ENCODE data around the gene ERBB4. TPM values are rescaled to one million over a fixed set of nuclear protein-coding genes. Genes with fewer than 3 reads are reported as not detected.

ERBB4 gene
- total RNA-seq, 1 experiment from 2014 or later: 0.15 TPM

DNA sequence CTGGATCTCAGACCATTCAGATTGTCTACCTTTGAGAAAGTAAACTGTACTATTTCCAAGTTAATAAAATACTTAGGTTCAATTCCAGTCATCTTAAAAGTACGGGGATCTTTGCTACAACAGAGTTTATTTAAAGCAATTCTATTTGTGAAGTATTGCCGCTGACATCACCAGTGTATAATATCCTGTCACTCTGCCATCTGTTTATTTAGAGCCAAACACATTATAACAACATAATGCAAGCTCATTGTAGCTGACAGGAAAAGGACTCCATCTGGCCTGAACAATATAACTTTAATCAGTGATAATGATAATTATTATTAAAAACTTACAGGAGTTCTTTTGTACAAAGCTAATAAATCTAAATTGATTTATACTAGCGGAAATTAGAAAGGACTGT, 786.8 kb downstream of the ERBB4 start:
- Histone ChIP-seq H3K4me1 (ENCODE audit: control insufficient read depth, insufficient read depth, low read length) (no peaks in the 10 kb centered on the region), H3K9me3 (ENCODE audit: control insufficient read depth, insufficient read depth, low read depth, low read length) (no peaks in the 10 kb centered on the region), H3K27me3 (ENCODE audit: control insufficient read depth, insufficient read depth, low read length) (no peaks in the 10 kb centered on the region), H3K27ac (ENCODE audit: low read length) (no peak overlapping the region), H3K36me3 (ENCODE audit: control insufficient read depth, insufficient read depth, low read length) (no peaks in the 10 kb centered on the region; the same call in 1 of the 2 replicates), H3K4me3 (ENCODE audit: low read depth in 2 of 2, low read length in 2 of 2) (no peak overlapping the region)
- intact Hi-C loops (cut with micrococcal nuclease; ENCODE audit: unreplicated experiment): no loop called here
- ATAC-seq: no peak
- no TSS peak for BruUV-seq (replicated peaks)
- no peak for TF ChIP-seq SIN3A (IDR thresholded peaks at IDR 0.05; ENCODE audit: borderline replicate concordance, insufficient read depth, low read depth, low read length)
- TF ChIP-seq TCF7L2 (IDR thresholded peaks at IDR 0.05; ENCODE audit: low read depth, low read length): no peak
- no peak for TF ChIP-seq POLR2AphosphoS5 (IDR thresholded peaks at IDR 0.05; ENCODE audit: low read depth, low read length)
- TF ChIP-seq, protein P1, sequence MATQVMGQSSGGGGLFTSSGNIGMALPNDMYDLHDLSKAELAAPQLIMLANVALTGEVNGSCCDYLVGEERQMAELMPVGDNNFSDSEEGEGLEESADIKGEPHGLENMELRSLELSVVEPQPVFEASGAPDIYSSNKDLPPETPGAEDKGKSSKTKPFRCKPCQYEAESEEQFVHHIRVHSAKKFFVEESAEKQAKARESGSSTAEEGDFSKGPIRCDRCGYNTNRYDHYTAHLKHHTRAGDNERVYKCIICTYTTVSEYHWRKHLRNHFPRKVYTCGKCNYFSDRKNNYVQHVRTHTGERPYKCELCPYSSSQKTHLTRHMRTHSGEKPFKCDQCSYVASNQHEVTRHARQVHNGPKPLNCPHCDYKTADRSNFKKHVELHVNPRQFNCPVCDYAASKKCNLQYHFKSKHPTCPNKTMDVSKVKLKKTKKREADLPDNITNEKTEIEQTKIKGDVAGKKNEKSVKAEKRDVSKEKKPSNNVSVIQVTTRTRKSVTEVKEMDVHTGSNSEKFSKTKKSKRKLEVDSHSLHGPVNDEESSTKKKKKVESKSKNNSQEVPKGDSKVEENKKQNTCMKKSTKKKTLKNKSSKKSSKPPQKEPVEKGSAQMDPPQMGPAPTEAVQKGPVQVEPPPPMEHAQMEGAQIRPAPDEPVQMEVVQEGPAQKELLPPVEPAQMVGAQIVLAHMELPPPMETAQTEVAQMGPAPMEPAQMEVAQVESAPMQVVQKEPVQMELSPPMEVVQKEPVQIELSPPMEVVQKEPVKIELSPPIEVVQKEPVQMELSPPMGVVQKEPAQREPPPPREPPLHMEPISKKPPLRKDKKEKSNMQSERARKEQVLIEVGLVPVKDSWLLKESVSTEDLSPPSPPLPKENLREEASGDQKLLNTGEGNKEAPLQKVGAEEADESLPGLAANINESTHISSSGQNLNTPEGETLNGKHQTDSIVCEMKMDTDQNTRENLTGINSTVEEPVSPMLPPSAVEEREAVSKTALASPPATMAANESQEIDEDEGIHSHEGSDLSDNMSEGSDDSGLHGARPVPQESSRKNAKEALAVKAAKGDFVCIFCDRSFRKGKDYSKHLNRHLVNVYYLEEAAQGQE (IDR thresholded peaks at IDR 0.05; ENCODE audit: insufficient read depth in 1 of 2, low read depth in 2 of 2, low read length in 1 of 2): no peak
- in situ Hi-C loops (cut with HindIII; ENCODE audit: low pct_unique_long_range_greater_than_20kb, low sequenced_read_pairs): no loop called here
- no peak for DNase-seq (ENCODE audit: low read depth, low spot score)
- POLR2A ChIA-PET: no interaction called here
- CTCF ChIA-PET: no interaction called here

DNA sequence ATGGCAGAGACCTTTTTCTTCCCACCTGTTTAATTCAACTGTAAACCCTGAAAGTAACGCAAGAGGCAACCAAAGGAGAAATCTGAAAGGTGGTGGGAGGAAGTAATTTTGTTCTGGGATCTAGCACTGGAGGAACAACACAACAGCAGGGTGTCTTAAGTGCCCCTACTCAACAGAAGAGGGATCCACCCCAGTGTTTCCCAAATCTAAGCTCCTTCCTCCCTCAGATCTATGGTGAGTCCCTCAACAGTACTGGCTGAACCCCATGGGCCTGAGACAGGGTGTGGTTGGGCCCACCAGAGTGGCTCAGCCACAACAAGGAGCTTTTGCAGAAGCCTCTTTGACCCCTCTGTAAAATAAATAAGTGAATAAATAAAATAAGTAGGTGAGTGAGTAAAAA, 790.3 kb downstream of the ERBB4 start:
- in situ Hi-C loops (cut with HindIII; ENCODE audit: low pct_unique_long_range_greater_than_20kb, low sequenced_read_pairs) (no loop called here), intact Hi-C loops (cut with micrococcal nuclease; ENCODE audit: unreplicated experiment) (loop anchor here (5.0 kb wide), 2 partner anchors 799 to 819 kb away; no protein-coding TSS in a partner anchor)
- H3K4me1 ChIP-seq (ENCODE audit: control insufficient read depth, insufficient read depth, low read length): no peaks in the 10 kb centered on the region
- BruUV-seq (replicated peaks): no TSS peak
- H3K27ac ChIP-seq (ENCODE audit: low read length): no peak overlapping the region
- ATAC-seq (no peak), DNase-seq (ENCODE audit: low read depth, low spot score) (no peak)
- H3K9me3 ChIP-seq (ENCODE audit: control insufficient read depth, insufficient read depth, low read depth, low read length): no peaks in the 10 kb centered on the region
- CTCF ChIA-PET: no interaction called here
- POLR2A ChIA-PET: no interaction called here
- H3K4me3 ChIP-seq (ENCODE audit: low read depth in 2 of 2, low read length in 2 of 2): no peak overlapping the region
- TF ChIP-seq, protein P1 (IDR thresholded peaks at IDR 0.05; ENCODE audit: insufficient read depth in 1 of 2, low read depth in 2 of 2, low read length in 1 of 2): no peak
- no peak for TF ChIP-seq POLR2AphosphoS5 (IDR thresholded peaks at IDR 0.05; ENCODE audit: low read depth, low read length)
- TF ChIP-seq TCF7L2 (IDR thresholded peaks at IDR 0.05; ENCODE audit: low read depth, low read length): no peak
- TF ChIP-seq, protein P2, sequence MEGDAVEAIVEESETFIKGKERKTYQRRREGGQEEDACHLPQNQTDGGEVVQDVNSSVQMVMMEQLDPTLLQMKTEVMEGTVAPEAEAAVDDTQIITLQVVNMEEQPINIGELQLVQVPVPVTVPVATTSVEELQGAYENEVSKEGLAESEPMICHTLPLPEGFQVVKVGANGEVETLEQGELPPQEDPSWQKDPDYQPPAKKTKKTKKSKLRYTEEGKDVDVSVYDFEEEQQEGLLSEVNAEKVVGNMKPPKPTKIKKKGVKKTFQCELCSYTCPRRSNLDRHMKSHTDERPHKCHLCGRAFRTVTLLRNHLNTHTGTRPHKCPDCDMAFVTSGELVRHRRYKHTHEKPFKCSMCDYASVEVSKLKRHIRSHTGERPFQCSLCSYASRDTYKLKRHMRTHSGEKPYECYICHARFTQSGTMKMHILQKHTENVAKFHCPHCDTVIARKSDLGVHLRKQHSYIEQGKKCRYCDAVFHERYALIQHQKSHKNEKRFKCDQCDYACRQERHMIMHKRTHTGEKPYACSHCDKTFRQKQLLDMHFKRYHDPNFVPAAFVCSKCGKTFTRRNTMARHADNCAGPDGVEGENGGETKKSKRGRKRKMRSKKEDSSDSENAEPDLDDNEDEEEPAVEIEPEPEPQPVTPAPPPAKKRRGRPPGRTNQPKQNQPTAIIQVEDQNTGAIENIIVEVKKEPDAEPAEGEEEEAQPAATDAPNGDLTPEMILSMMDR (IDR thresholded peaks at IDR 0.05): no peak
- no peak for TF ChIP-seq SIN3A (IDR thresholded peaks at IDR 0.05; ENCODE audit: borderline replicate concordance, insufficient read depth, low read depth, low read length)
- no peaks in the 10 kb centered on the region for H3K27me3 ChIP-seq (ENCODE audit: control insufficient read depth, insufficient read depth, low read length)
- H3K36me3 ChIP-seq (ENCODE audit: control insufficient read depth, insufficient read depth, low read length): no peaks in the 10 kb centered on the region; the same call in 1 of the 2 replicates
